Central memory CD8-positive, alpha-beta T cell (primary cell): ENCODE measurements around the gene ADAM19.
A peak's percentile ranks its signal among the peaks of the same experiment; 100 is the strongest.

Experiments used
- ATAC-seq: fragments of 150-1000 bp; cut with Tn5 transposase; replicated peaks from 2 replicates; pipeline ENCODE4 v1.10.0; 2022; ENCODE audit warnings: mild to moderate bottlenecking, moderate FRiP score, moderate number of reproducible peaks; ENCODE audit not compliant: poor library complexity, severe bottlenecking; ENCODE audit errors: extremely low read depth
- DNase-seq, 2 donors: peaks; one replicate each; pipeline ENCODE4 v3.0.0; 2021; ENCODE audit warnings: low spot score in 2 of 2
- H3K27ac Mint-ChIP-seq: one replicate; pipeline ENCODE4 v1.8.0; 2022; ENCODE audit warnings: low read depth, mild to moderate bottlenecking, moderate library complexity, mixed read lengths
- H3K27me3 Mint-ChIP-seq: one replicate; pipeline ENCODE4 v1.8.0; 2022; ENCODE audit warnings: mixed read lengths
- H3K36me3 Mint-ChIP-seq: one replicate; pipeline ENCODE4 v1.8.0; 2022; ENCODE audit warnings: mild to moderate bottlenecking, moderate library complexity, mixed read lengths; ENCODE audit not compliant: insufficient read depth
- H3K4me1 Mint-ChIP-seq: one replicate; pipeline ENCODE4 v1.8.0; 2022; ENCODE audit warnings: mixed read lengths
- H3K4me3 Mint-ChIP-seq: one replicate; pipeline ENCODE4 v1.8.0; 2022; ENCODE audit warnings: mild to moderate bottlenecking, moderate library complexity, mixed read lengths
- H3K9me3 Mint-ChIP-seq: one replicate; pipeline ENCODE4 v1.8.0; 2022; ENCODE audit warnings: mixed read lengths

The ADAM19 gene

DNA sequence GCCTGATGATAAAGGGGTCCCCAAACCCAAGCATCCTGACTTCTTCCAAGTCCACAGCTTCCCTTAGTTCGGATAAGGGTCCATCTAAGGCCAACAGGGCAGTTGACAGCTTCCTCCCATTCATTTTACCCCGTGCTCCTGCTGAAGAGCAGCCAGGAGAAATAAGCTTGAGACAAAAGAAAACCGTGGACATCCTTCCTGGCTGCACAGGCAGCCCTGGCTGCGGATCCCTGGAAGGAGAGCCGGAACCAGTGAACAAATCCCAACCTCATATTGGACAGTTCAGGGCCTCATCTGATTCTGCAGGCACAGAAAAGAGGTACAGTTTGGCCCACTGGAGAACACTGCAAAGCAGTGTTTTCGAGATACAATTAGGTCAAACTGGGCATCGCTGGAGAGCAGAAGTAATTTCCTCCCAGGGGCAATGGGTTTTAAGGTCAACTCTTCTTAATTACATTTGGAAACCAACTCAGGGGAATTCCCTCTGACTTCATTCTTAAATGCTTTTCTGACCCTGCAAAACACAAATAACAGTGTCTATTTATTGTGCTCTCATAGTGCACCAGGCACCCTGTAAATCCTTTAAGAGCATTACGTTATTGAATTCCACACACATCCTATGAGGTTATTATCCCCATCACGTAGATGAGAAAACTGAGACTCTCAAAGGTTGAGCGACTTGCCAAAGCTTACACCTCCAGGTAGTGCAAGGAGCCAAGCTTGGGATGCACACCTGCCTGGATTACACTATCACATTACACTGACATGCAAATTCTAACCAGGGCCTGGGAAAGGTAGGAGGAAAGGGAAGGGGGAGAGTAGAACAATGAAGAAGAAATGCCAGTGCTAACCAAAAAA lies 21.2 kb downstream of the ADAM19 start:
- Mint-ChIP-seq H3K4me1 (peaks cover 17% of the 10 kb centered on the region), H3K27me3 (no peaks in the 10 kb centered on the region), H3K4me3 (no peak overlapping the region), H3K9me3 (no peaks in the 10 kb centered on the region), H3K27ac (no peak overlapping the region), H3K36me3 (peaks cover 2% of the 10 kb centered on the region)
- ATAC-seq: no peak
- DNase-seq: no peak

DNA sequence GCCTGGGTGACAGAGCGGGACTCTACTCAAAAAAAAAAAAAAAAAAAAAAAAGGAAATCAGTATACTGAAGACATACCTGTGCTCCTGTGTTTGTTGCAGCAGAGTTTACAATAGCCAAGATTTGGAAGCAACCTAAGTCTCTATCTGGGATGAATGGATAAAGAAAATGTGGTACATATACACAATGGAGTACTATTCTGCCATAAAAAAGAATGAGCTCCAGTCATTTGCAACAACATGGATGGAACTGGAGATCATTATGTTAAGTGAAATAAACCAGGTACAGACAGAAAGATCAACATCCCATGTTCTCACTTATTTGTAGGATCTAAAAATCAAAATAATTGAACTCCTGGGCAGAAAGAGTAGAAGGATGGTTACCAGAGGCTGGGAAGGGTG lies 22.9 kb downstream of the ADAM19 start:
- no peak overlapping the region for H3K4me3 Mint-ChIP-seq
- no peak overlapping the region for H3K27ac Mint-ChIP-seq
- H3K4me1 Mint-ChIP-seq: peaks cover 31% of the 10 kb centered on the region
- ATAC-seq (no peak), DNase-seq (no peak)
- no peaks in the 10 kb centered on the region for H3K9me3 Mint-ChIP-seq
- peaks cover 2% of the 10 kb centered on the region for H3K36me3 Mint-ChIP-seq
- no peaks in the 10 kb centered on the region for H3K27me3 Mint-ChIP-seq

- Mint-ChIP-seq H3K4me3 (no peak overlapping the region), H3K36me3 (peaks cover 2% of the 10 kb centered on the region), H3K27me3 (no peaks in the 10 kb centered on the region), H3K4me1 (peaks cover 38% of the 10 kb centered on the region), H3K27ac (no peak overlapping the region), H3K9me3 (no peaks in the 10 kb centered on the region)
- ATAC-seq: no peak
- DNase-seq: no peak
Measured at GRCh38 chr5:157550663-157551062, 24.9 kb downstream of the ADAM19 start.

DNA sequence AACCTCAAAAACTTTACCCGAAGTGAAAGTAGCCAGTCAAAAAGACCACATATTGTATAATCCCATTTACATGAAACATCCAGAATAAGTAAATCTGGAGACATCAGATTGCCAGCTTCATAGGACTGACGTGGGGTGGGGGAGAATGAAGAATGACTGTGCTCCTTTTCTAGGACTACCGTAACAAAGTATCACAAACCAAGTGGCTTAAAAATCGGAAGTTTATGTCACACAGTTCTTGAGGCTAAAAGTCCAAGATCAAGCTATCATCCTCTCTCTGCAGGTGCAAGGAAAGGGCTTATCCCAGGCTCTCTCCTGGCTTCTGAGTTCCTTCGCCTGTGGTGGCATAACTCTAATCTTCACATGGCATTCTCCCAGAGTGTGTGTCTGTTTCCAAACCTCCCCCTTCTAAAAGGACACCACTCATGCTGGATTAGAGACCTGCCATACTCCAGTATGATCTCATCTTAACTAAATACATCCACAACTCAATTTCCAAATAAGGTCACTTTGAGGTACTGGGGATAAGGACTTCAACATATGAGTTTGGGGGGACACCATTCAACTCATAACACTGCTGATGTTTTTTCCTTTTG lies 25.5 kb downstream of the ADAM19 start:
- Mint-ChIP-seq H3K27me3 (no peaks in the 10 kb centered on the region), H3K4me1 (peaks cover 42% of the 10 kb centered on the region), H3K36me3 (peaks cover 2% of the 10 kb centered on the region), H3K4me3 (no peak overlapping the region), H3K9me3 (no peaks in the 10 kb centered on the region), H3K27ac (no peak overlapping the region)
- DNase-seq (no peak), ATAC-seq (no peak)

DNA sequence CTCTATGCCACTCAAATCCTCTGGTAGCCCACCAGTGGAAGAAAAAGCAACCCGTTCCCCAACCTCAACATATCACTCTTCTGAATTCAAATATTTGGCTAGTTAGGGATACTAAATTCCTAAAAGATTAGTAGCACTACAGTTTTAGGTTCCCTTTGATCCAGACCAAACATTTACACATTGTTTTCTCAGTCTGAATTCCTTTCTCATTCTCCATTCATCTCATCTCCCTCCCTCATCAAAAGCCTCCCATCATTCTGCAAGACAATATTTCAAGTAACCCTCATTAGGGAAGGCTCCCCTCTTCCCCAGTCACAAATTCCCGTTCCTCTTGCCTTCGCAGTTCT lies 26.3 kb downstream of the ADAM19 start:
- peaks cover 44% of the 10 kb centered on the region for H3K4me1 Mint-ChIP-seq
- peaks cover 2% of the 10 kb centered on the region for H3K36me3 Mint-ChIP-seq
- no peaks in the 10 kb centered on the region for H3K9me3 Mint-ChIP-seq
- no peak for DNase-seq
- H3K27me3 Mint-ChIP-seq: no peaks in the 10 kb centered on the region
- no peak for ATAC-seq
- peak overlapping the region; percentile 1 for H3K27ac Mint-ChIP-seq
- H3K4me3 Mint-ChIP-seq: peak overlapping the region; percentile 12

GRCh38 chr5:157548513-157549282 lies 26.9 kb downstream of the ADAM19 start:
- no peak for ATAC-seq
- H3K4me3 Mint-ChIP-seq: no peak overlapping the region
- H3K27me3 Mint-ChIP-seq: no peaks in the 10 kb centered on the region
- peaks cover 46% of the 10 kb centered on the region for H3K4me1 Mint-ChIP-seq
- DNase-seq: no peak
- H3K9me3 Mint-ChIP-seq: no peaks in the 10 kb centered on the region
- peak overlapping the region; percentile 12 for H3K27ac Mint-ChIP-seq
- H3K36me3 Mint-ChIP-seq: peaks cover 2% of the 10 kb centered on the region

- H3K4me3 Mint-ChIP-seq: no peak overlapping the region
- no peaks in the 10 kb centered on the region for H3K27me3 Mint-ChIP-seq
- H3K27ac Mint-ChIP-seq: peak overlapping the region; percentile 12
- H3K36me3 Mint-ChIP-seq: peaks cover 2% of the 10 kb centered on the region
- DNase-seq (no peak), ATAC-seq (no peak)
- H3K4me1 Mint-ChIP-seq: peaks cover 50% of the 10 kb centered on the region
- H3K9me3 Mint-ChIP-seq: no peaks in the 10 kb centered on the region
Measured at GRCh38 chr5:157547941-157548512, 27.5 kb downstream of the ADAM19 start.

GRCh38 chr5:157546456-157547100 lies 29.0 kb downstream of the ADAM19 start:
- Mint-ChIP-seq H3K27me3 (no peaks in the 10 kb centered on the region), H3K27ac (no peak overlapping the region), H3K4me1 (peaks cover 58% of the 10 kb centered on the region), H3K36me3 (no peaks in the 10 kb centered on the region), H3K9me3 (no peaks in the 10 kb centered on the region), H3K4me3 (no peak overlapping the region)
- no peak for DNase-seq
- no peak for ATAC-seq

DNA sequence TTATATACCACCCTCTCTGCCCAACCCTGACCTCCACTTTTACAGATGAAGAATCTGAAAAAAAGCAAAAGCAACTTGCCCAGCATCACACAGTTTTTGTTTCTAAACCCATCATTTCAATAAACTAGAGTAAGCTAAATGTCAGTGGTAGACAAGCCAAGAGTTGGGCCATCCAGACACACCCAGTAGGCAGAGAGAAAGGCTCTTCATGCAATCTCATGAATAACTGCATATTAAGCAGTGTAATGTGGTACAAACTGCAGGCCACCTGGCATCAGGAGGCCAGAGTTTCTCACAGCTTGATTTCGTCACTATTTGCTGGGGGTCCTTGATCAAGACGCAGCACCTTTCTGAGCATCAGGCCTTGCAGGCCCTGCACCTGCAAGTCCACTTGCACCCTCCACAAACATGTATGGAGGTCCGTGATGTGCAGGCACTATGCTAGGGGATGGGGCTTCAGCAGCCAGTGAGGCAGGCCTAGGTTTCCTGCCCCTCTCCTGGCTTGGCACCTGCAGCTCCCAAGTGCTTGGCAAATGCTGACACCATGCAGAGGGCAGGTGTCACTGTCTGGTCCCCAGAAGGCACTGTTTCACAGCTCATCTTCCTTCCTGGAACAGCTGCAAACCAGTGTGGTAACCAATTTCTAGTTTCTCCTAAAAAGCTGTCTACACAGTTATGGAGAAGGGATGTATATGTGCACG lies 29.8 kb downstream of the ADAM19 start:
- Mint-ChIP-seq H3K4me3 (peak overlapping the region; percentile 68), H3K4me1 (peaks cover 67% of the 10 kb centered on the region), H3K27me3 (no peaks in the 10 kb centered on the region), H3K9me3 (no peaks in the 10 kb centered on the region), H3K27ac (peak overlapping the region; percentile 89), H3K36me3 (no peaks in the 10 kb centered on the region)
- DNase-seq (no peak), ATAC-seq (no peak)

GRCh38 chr5:157544623-157544989 lies 31.0 kb downstream of the ADAM19 start:
- Mint-ChIP-seq H3K4me1 (peaks cover 73% of the 10 kb centered on the region), H3K4me3 (peak overlapping the region; percentile 68), H3K27ac (peak overlapping the region; percentile 89), H3K36me3 (no peaks in the 10 kb centered on the region), H3K9me3 (no peaks in the 10 kb centered on the region), H3K27me3 (no peaks in the 10 kb centered on the region)
- no peak for DNase-seq
- ATAC-seq: peak; percentile 45

DNA sequence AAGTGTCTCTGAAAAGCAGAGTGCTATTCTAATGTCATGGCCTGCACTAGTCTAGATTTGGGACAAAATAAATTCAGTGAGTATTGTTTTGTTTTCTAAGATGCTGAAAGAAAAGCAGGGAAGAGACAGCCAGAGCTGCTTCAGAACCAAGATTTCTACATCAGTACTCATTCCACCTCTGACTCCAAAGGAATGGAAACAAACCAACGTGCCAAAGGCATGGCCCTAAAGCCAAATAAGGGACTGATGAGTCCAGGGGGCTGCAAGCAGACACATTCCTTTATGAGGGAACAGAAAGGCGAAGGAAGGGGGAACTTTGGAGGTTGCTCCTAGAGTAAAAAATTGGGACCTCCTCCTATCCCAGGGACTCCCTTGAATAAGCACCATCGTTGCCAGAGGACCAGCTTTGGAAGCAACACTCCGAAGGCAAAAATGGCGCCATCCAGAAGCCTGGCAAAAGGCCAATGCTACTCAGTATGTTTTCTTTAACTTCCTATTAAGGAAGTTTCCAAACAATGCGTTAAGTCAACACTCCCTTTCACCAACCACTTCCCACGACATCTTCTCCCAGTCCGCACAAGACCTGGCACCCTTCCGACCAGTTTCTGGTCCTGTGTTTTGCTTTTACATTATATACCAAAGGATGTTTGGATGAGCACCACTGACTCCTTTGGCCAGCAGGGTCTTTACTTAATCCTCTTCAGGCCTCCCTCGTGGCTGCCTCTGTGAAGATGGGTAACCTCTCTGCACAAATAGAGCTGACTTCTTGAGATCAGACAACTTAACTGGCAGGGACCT lies 31.6 kb downstream of the ADAM19 start:
- H3K27ac Mint-ChIP-seq: peak overlapping the region; percentile 89
- H3K4me3 Mint-ChIP-seq: peak overlapping the region; percentile 68
- no peak for DNase-seq
- H3K9me3 Mint-ChIP-seq: no peaks in the 10 kb centered on the region
- H3K4me1 Mint-ChIP-seq: peaks cover 67% of the 10 kb centered on the region
- H3K27me3 Mint-ChIP-seq: no peaks in the 10 kb centered on the region
- H3K36me3 Mint-ChIP-seq: no peaks in the 10 kb centered on the region
- ATAC-seq: no peak
